GM12878 (cell line): Measurements from ENCODE around the gene NRSN1. TPM values are rescaled to one million over a fixed set of nuclear protein-coding genes. Genes with fewer than 3 reads are reported as not detected.

Source experiments
- ATAC-seq: fragments of 200-7000 bp; cut with Tn5 transposase; 3 replicates; pipeline ENCODE4 v1.9.1; 2020; ENCODE audit warnings: mild to moderate bottlenecking, moderate library complexity
- BruUV-seq: library from RNA; stranded (reverse); fragments of 400-500 nt; replicated peaks from 2 replicates; lab custom pipeline; 2021; lab: Mats Ljungman, UMichigan
- CTCF ChIA-PET: fragments of 300-600 bp; sonication (Branson Sonifier 250); formaldehyde crosslinking; extraction: SDS; loops from one replicate; lab custom pipeline; 2021; ENCODE audit warnings: inconsistent platforms; lab: Yijun Ruan, JAX
- POLR2A ChIA-PET: fragments of 350-600 bp; formaldehyde crosslinking; extraction: SDS; loops from one replicate; lab custom pipeline; 2021; ENCODE audit warnings: inconsistent platforms; lab: Charles Lee
- RAD21 ChIA-PET: fragments of 300-600 bp; sonication (Branson Sonifier 250); formaldehyde crosslinking; loops from one replicate; lab custom pipeline; 2023; ENCODE audit warnings: antibody characterized with exemption; ENCODE audit not compliant: unreplicated experiment; lab: Charles Lee
- SMC1A ChIA-PET: fragments of 300-600 bp; sonication (Branson Sonifier 250); formaldehyde crosslinking; loops from one replicate; lab custom pipeline; 2023; ENCODE audit not compliant: unreplicated experiment, uncharacterized antibody; lab: Charles Lee
- DNase-seq: peaks from one replicate; pipeline ENCODE4 v3.0.0-alpha.2; 2011; ENCODE audit warnings: low read depth, low spot score
- FAIRE-seq: peaks from 3 replicates; lab custom pipeline; 2011; peaks lifted over from hg19 to GRCh38; lab: Jason Lieb, UNC
- H2AFZ ChIP-seq: 2 replicates; pipeline ENCODE4 v1.6.0; 2011; ENCODE audit warnings: low read depth, low read length, control low read depth; ENCODE audit not compliant: control insufficient read depth
- H3K27ac ChIP-seq: 2 replicates; pipeline ENCODE4 v1.5.1; 2011; ENCODE audit warnings: control low read depth; ENCODE audit not compliant: control insufficient read depth, insufficient read depth
- H3K27me3 ChIP-seq, 2 experiments: replicated peaks in 1 of 2; 2 replicates each; pipeline versions ENCODE4 v1.6.0 to v1.6.1; 2011; ENCODE audit warnings: low read length in 1 of 2; ENCODE audit not compliant: control insufficient read depth in 2 of 2, insufficient read depth in 2 of 2
- H3K36me3 ChIP-seq, 2 experiments: 2 replicates each; pipeline ENCODE4 v1.5.1; 2011; ENCODE audit warnings: low read length in 1 of 2; ENCODE audit not compliant: control insufficient read depth in 2 of 2, insufficient read depth in 2 of 2
- H3K4me1 ChIP-seq: 2 replicates; pipeline ENCODE4 v1.6.1; 2011; ENCODE audit warnings: mild to moderate bottlenecking, low read length, moderate library complexity, mixed read lengths; ENCODE audit not compliant: control insufficient read depth, insufficient read depth
- H3K4me2 ChIP-seq: 2 replicates; pipeline ENCODE4 v1.6.0; 2011; ENCODE audit warnings: control low read depth; ENCODE audit not compliant: control insufficient read depth, insufficient read depth
- H3K4me3 ChIP-seq: fragments of 200-600 bp; sonication (generic); 2 replicates; pipeline ENCODE4 v1.5.1; 2016
- H3K79me2 ChIP-seq: 2 replicates; pipeline ENCODE4 v1.6.0; 2011; ENCODE audit warnings: low read length; ENCODE audit not compliant: control insufficient read depth, insufficient read depth
- H3K9ac ChIP-seq: 2 replicates; pipeline ENCODE4 v1.8.0; 2011; ENCODE audit warnings: low read length, control low read depth, mixed read lengths; ENCODE audit not compliant: control insufficient read depth, insufficient read depth
- H3K9me3 ChIP-seq: replicated peaks from 3 replicates; pipeline ENCODE4 v1.5.1; 2011; ENCODE audit warnings: mild to moderate bottlenecking, low read length; ENCODE audit not compliant: control insufficient read depth, insufficient read depth
- H4K20me1 ChIP-seq: 2 replicates; pipeline ENCODE4 v1.6.0; 2011; ENCODE audit not compliant: control insufficient read depth, insufficient read depth
- BHLHE40 ChIP-seq, 2 experiments: fragments of 450-650 bp in 1 of 2; IDR thresholded peaks; 2 replicates each; pipeline ENCODE4 v1.6.1; 2011 to 2017; ENCODE audit warnings: low read depth in 2 of 2, borderline replicate concordance in 1 of 2, improper control_type of control experiment in 1 of 2, low read length in 1 of 2, mild to moderate bottlenecking in 1 of 2
- CHD4 ChIP-seq: fragments of 200-600 bp; sonication (generic); IDR thresholded peaks from 2 replicates; pipeline ENCODE4 v1.6.1; 2016; ENCODE audit warnings: mild to moderate bottlenecking
- CREM ChIP-seq: IDR thresholded peaks from 2 replicates; pipeline ENCODE4 v1.6.1; 2014; ENCODE audit warnings: antibody characterized with exemption, low read depth
- GATAD2B ChIP-seq: fragments of 450-650 bp; conservative IDR thresholded peaks from 2 replicates; pipeline ENCODE4 v1.6.1; 2017; ENCODE audit warnings: low read depth, mild to moderate bottlenecking, moderate library complexity
- NFIC ChIP-seq: IDR thresholded peaks from 2 replicates; pipeline ENCODE4 v1.6.1; 2012; ENCODE audit warnings: low read depth, mild to moderate bottlenecking, inconsistent platforms, low read length, moderate library complexity
- NFXL1 ChIP-seq: fragments of 450-650 bp; IDR thresholded peaks from 2 replicates; pipeline ENCODE4 v1.6.1; 2017; ENCODE audit warnings: antibody characterized with exemption, mild to moderate bottlenecking, borderline replicate concordance
- NFYA ChIP-seq: IDR thresholded peaks from 2 replicates; pipeline ENCODE4 v1.6.1; 2011; ENCODE audit warnings: low read depth, mild to moderate bottlenecking, low read length, improper control_type of control experiment, borderline replicate concordance
- PML ChIP-seq: IDR thresholded peaks from 2 replicates; pipeline ENCODE4 v1.6.1; 2012; ENCODE audit warnings: low read length, inconsistent platforms
- RAD51 ChIP-seq: fragments of 450-650 bp; IDR thresholded peaks from 2 replicates; pipeline ENCODE4 v1.6.1; 2016; ENCODE audit warnings: moderate library complexity, mild to moderate bottlenecking, inconsistent platforms
- SIN3A ChIP-seq: IDR thresholded peaks from 2 replicates; pipeline ENCODE4 v1.6.1; 2012; ENCODE audit warnings: low read depth, low read length, improper control_type of control experiment
- SMAD1 ChIP-seq: fragments of 450-650 bp; IDR thresholded peaks from 2 replicates; pipeline ENCODE4 v1.6.1; 2018; ENCODE audit warnings: mild to moderate bottlenecking, low read depth; ENCODE audit not compliant: partially characterized antibody
- SMC3 ChIP-seq: IDR thresholded peaks from 2 replicates; pipeline ENCODE4 v1.6.1; 2011; ENCODE audit warnings: low read length, improper control_type of control experiment, borderline replicate concordance
- ZNF24 ChIP-seq: fragments of 450-650 bp; IDR thresholded peaks from 2 replicates; pipeline ENCODE4 v1.6.1; 2017; ENCODE audit warnings: antibody characterized with exemption, mild to moderate bottlenecking
- ZSCAN29 ChIP-seq: fragments of 450-650 bp; IDR thresholded peaks from 2 replicates; pipeline ENCODE4 v1.6.1; 2017; ENCODE audit warnings: mild to moderate bottlenecking, moderate library complexity
- WGBS: methylation state at CpG from one replicate; pipeline ENCODE4 v1.1.6; 2016; ENCODE audit warnings: low lambda C conversion rate; ENCODE audit not compliant: insufficient replicate concordance, insufficient coverage; ENCODE audit errors: missing lambda C conversion rate; 5-methylcytosine and 5-hydroxymethylcytosine counted together
- in situ Hi-C: fragments of 300-500 bp; cut with MboI; formaldehyde crosslinking; loops from 9 replicates; pipeline ENCODE4 v1.14.3; 2018; ENCODE audit warnings: mixed read lengths
- intact Hi-C: fragments of 100-400 bp; cut with micrococcal nuclease; formaldehyde crosslinking; loops from one replicate; pipeline ENCODE4 v1.14.2; 2022; ENCODE audit not compliant: unreplicated experiment
- polyA plus RNA-seq, 11 experiments: library from polyadenylated mRNA; depleted of rRNA in 4 of 11; unstranded in 6 of 11; stranded (reverse) in 5 of 11; fragments of >200 nt; fragmentation: Nextera tagmentation in 4 of 11; fragmentation: Illumina TruSeq in 1 of 11; extraction: Ambion mirVana in 4 of 11; extraction: Trizol in 1 of 11; gene quantifications; 1 replicate in 1 of 11; 2 replicates in 10 of 11; pipeline versions ENCODE4 v1.2.1 to v1.2.3, GENCODE V29; 2011 to 2016; ENCODE audit warnings: inconsistent platforms in 2 of 11, missing spikeins in 2 of 11, low read depth in 1 of 11
- total RNA-seq, 4 experiments: library from RNA; depleted of rRNA in 3 of 4; stranded (reverse); fragments of >200 nt in 3 of 4; fragmentation: Illumina TruSeq in 1 of 4; extraction: Trizol in 1 of 4; gene quantifications; 2 replicates each; pipeline versions ENCODE4 v1.2.1 to v1.2.3, GENCODE V29; 2013 to 2021
- TF ChIP-seq, protein P1 (sequence below): fragments of 450-650 bp; IDR thresholded peaks from 2 replicates; pipeline ENCODE4 v1.6.1; 2018; ENCODE audit warnings: mild to moderate bottlenecking, low read depth, moderate library complexity; ENCODE audit not compliant: partially characterized antibody
- TF ChIP-seq, protein P2 (sequence below): fragments of 450-650 bp; IDR thresholded peaks from 2 replicates; pipeline ENCODE4 v1.6.1; 2017; ENCODE audit warnings: low read depth, mild to moderate bottlenecking, moderate library complexity
- TF ChIP-seq, protein P3 (sequence below): fragments of 450-650 bp; IDR thresholded peaks from 2 replicates; pipeline ENCODE4 v1.6.1; 2018; ENCODE audit warnings: borderline replicate concordance, mild to moderate bottlenecking; ENCODE audit not compliant: partially characterized antibody
- TF ChIP-seq, protein P4 (sequence below): fragments of 450-650 bp; IDR thresholded peaks from 2 replicates; pipeline ENCODE4 v1.6.1; 2017; ENCODE audit warnings: mild to moderate bottlenecking

Gene NRSN1
- total and polyA plus RNA-seq, 10 of the 15 experiments (the other 5 are each of a cell fraction or from before 2014, with no cell fraction given), result not detected

DNA sequence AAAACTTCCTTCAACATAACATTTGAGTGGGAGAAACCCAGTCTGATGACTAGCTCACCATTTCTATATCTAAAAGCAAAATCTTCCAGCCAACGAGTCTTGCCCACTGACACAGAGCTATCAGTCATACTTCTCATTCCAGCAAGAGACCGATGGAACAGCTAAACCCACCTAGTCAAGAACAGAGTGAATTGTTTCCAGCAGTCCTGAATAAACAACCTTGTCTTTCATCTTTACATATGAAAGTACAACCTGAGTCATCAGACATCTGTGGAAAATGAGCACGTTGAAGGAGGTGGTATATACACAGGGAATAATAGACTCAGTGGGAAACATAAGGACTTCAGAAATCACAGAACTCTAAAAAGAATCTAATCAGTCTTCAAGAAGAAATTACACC lies 23.8 kb downstream of the NRSN1 start:
- Histone ChIP-seq H3K4me3 (no peak overlapping the region), H3K27ac (no peak overlapping the region), H3K27me3 (no peaks in the 10 kb centered on the region), H3K4me2 (no peak overlapping the region), H4K20me1 (no peaks in the 10 kb centered on the region), H3K9ac (no peak overlapping the region), H3K9me3 (no peaks in the 10 kb centered on the region), H3K36me3 (no peaks in the 10 kb centered on the region), H3K79me2 (no peaks in the 10 kb centered on the region), H3K4me1 (no peaks in the 10 kb centered on the region), H2AFZ (no peak overlapping the region)
- intact Hi-C loops, result no loop called here
- CTCF ChIA-PET, result no interaction called here
- SMC1A ChIA-PET, result no interaction called here
- no peak for DNase-seq
- in situ Hi-C loops, result no loop called here
- RAD21 ChIA-PET, result no interaction called here
- ATAC-seq, result no peak
- FAIRE-seq, result peak; percentile 7
- 10% methylated on average over 3 of the region's 3 CpGs for WGBS
- POLR2A ChIA-PET, result no interaction called here
- no TSS peak for BruUV-seq
- TF ChIP-seq ZNF24 (no peak), CHD4 (no peak), NFYA (no peak), SMC3 (no peak), NFXL1 (no peak), NFIC (no peak), PML (no peak), SIN3A (no peak), ZSCAN29 (no peak), GATAD2B (no peak), SMAD1 (no peak), CREM (no peak), BHLHE40 (IDR thresholded peaks at IDR 0.05; ENCODE audit: borderline replicate concordance in 1 of 2, low read depth in 2 of 2, low read length in 1 of 2) (no peak), RAD51 (no peak)
- TF ChIP-seq, protein P1, sequence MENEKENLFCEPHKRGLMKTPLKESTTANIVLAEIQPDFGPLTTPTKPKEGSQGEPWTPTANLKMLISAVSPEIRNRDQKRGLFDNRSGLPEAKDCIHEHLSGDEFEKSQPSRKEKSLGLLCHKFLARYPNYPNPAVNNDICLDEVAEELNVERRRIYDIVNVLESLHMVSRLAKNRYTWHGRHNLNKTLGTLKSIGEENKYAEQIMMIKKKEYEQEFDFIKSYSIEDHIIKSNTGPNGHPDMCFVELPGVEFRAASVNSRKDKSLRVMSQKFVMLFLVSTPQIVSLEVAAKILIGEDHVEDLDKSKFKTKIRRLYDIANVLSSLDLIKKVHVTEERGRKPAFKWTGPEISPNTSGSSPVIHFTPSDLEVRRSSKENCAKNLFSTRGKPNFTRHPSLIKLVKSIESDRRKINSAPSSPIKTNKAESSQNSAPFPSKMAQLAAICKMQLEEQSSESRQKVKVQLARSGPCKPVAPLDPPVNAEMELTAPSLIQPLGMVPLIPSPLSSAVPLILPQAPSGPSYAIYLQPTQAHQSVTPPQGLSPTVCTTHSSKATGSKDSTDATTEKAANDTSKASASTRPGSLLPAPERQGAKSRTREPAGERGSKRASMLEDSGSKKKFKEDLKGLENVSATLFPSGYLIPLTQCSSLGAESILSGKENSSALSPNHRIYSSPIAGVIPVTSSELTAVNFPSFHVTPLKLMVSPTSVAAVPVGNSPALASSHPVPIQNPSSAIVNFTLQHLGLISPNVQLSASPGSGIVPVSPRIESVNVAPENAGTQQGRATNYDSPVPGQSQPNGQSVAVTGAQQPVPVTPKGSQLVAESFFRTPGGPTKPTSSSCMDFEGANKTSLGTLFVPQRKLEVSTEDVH, result no peak
- TF ChIP-seq, protein P2, sequence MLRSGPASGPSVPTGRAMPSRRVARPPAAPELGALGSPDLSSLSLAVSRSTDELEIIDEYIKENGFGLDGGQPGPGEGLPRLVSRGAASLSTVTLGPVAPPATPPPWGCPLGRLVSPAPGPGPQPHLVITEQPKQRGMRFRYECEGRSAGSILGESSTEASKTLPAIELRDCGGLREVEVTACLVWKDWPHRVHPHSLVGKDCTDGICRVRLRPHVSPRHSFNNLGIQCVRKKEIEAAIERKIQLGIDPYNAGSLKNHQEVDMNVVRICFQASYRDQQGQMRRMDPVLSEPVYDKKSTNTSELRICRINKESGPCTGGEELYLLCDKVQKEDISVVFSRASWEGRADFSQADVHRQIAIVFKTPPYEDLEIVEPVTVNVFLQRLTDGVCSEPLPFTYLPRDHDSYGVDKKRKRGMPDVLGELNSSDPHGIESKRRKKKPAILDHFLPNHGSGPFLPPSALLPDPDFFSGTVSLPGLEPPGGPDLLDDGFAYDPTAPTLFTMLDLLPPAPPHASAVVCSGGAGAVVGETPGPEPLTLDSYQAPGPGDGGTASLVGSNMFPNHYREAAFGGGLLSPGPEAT, result no peak
- TF ChIP-seq, protein P3, sequence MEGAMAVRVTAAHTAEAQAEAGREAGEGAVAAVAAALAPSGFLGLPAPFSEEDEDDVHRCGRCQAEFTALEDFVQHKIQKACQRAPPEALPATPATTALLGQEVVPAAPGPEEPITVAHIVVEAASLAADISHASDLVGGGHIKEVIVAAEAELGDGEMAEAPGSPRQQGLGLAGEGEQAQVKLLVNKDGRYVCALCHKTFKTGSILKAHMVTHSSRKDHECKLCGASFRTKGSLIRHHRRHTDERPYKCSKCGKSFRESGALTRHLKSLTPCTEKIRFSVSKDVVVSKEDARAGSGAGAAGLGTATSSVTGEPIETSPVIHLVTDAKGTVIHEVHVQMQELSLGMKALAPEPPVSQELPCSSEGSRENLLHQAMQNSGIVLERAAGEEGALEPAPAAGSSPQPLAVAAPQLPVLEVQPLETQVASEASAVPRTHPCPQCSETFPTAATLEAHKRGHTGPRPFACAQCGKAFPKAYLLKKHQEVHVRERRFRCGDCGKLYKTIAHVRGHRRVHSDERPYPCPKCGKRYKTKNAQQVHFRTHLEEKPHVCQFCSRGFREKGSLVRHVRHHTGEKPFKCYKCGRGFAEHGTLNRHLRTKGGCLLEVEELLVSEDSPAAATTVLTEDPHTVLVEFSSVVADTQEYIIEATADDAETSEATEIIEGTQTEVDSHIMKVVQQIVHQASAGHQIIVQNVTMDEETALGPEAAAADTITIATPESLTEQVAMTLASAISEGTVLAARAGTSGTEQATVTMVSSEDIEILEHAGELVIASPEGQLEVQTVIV, result no peak
- TF ChIP-seq, protein P4, sequence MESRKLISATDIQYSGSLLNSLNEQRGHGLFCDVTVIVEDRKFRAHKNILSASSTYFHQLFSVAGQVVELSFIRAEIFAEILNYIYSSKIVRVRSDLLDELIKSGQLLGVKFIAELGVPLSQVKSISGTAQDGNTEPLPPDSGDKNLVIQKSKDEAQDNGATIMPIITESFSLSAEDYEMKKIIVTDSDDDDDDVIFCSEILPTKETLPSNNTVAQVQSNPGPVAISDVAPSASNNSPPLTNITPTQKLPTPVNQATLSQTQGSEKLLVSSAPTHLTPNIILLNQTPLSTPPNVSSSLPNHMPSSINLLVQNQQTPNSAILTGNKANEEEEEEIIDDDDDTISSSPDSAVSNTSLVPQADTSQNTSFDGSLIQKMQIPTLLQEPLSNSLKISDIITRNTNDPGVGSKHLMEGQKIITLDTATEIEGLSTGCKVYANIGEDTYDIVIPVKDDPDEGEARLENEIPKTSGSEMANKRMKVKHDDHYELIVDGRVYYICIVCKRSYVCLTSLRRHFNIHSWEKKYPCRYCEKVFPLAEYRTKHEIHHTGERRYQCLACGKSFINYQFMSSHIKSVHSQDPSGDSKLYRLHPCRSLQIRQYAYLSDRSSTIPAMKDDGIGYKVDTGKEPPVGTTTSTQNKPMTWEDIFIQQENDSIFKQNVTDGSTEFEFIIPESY, result no peak
